Subcutaneous adipose tissue (tissue), 4 donors: ENCODE measurements around the gene LAMA3. TPM values are rescaled to one million over a fixed set of nuclear protein-coding genes. Genes with fewer than 3 reads are reported as not detected.

Source experiments
- total RNA-seq, 4 donors: library from RNA; depleted of rRNA; stranded (reverse); fragments of >200 nt; gene quantifications; one replicate each; pipeline ENCODE4 v1.1.0, GENCODE V29; 2016
- TF ChIP-seq, protein P1 (sequence below): fragments of 450-650 bp; IDR thresholded peaks from one replicate; pipeline ENCODE4 v1.5.1; 2016; ENCODE audit warnings: low read depth, mild to moderate bottlenecking, control low read depth, antibody characterized with exemption, moderate library complexity

The LAMA3 gene, protein sequence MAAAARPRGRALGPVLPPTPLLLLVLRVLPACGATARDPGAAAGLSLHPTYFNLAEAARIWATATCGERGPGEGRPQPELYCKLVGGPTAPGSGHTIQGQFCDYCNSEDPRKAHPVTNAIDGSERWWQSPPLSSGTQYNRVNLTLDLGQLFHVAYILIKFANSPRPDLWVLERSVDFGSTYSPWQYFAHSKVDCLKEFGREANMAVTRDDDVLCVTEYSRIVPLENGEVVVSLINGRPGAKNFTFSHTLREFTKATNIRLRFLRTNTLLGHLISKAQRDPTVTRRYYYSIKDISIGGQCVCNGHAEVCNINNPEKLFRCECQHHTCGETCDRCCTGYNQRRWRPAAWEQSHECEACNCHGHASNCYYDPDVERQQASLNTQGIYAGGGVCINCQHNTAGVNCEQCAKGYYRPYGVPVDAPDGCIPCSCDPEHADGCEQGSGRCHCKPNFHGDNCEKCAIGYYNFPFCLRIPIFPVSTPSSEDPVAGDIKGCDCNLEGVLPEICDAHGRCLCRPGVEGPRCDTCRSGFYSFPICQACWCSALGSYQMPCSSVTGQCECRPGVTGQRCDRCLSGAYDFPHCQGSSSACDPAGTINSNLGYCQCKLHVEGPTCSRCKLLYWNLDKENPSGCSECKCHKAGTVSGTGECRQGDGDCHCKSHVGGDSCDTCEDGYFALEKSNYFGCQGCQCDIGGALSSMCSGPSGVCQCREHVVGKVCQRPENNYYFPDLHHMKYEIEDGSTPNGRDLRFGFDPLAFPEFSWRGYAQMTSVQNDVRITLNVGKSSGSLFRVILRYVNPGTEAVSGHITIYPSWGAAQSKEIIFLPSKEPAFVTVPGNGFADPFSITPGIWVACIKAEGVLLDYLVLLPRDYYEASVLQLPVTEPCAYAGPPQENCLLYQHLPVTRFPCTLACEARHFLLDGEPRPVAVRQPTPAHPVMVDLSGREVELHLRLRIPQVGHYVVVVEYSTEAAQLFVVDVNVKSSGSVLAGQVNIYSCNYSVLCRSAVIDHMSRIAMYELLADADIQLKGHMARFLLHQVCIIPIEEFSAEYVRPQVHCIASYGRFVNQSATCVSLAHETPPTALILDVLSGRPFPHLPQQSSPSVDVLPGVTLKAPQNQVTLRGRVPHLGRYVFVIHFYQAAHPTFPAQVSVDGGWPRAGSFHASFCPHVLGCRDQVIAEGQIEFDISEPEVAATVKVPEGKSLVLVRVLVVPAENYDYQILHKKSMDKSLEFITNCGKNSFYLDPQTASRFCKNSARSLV (N-terminal part only)
- total RNA-seq: 10 to 100 TPM; 23.3 to 34.9 (median 28.4) TPM

DNA sequence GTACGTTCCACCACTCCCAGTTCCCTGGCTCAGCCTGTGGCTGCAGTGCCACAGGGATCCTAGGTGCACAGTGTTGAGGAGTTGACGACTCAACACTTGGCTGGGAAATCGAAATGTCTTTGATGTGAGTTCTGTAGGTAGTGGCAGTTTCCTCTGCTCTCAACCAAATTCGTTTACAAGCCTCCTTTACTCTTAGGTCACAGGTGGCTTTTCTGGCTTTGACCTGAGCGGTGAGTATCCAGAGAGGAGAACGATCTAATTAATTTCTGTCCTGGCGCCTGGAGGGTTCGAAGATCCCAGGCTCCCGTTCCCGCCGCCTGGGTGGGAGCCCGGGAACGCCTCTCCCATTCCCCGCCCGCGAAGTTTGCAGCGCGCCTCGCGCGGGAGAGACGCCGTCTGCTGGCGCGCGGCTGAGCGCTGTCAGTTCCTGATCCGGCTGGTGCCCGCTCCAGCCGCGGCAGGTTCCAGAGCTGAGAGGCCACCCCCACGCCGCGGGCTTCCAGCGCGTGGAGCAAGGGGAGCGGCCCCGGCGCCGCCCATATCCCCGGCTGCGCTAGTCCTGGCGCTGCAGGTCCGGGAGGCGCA, at the start of gene LAMA3:
Gene LAMA3 (plus strand): TSS at position 423 of the 585 bp plus-strand sequence. CDS start 231 bp downstream, outside the sequence.
- TF ChIP-seq, protein P1, sequence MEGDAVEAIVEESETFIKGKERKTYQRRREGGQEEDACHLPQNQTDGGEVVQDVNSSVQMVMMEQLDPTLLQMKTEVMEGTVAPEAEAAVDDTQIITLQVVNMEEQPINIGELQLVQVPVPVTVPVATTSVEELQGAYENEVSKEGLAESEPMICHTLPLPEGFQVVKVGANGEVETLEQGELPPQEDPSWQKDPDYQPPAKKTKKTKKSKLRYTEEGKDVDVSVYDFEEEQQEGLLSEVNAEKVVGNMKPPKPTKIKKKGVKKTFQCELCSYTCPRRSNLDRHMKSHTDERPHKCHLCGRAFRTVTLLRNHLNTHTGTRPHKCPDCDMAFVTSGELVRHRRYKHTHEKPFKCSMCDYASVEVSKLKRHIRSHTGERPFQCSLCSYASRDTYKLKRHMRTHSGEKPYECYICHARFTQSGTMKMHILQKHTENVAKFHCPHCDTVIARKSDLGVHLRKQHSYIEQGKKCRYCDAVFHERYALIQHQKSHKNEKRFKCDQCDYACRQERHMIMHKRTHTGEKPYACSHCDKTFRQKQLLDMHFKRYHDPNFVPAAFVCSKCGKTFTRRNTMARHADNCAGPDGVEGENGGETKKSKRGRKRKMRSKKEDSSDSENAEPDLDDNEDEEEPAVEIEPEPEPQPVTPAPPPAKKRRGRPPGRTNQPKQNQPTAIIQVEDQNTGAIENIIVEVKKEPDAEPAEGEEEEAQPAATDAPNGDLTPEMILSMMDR: no peak

DNA sequence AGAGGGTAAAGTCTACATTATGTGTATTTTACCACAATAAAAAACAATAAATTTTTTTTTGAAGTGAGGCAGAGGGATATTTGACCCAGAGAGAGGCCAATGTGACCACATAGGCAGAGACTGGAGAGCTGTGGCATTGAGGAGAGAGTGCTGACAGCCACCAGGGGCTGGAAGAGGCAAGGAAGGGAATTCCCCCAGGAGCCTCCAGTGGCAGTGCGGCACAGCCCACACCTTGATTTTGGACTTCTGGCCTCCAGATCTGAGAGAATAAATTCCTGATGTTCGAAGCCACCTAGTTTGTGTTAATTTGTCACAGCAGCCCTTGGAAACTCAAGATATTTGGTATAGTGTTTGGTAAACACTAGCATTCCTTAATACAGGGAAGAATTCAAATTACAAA, 49.2 kb upstream of the LAMA3 start:
- TF ChIP-seq, protein P1: no peak

DNA sequence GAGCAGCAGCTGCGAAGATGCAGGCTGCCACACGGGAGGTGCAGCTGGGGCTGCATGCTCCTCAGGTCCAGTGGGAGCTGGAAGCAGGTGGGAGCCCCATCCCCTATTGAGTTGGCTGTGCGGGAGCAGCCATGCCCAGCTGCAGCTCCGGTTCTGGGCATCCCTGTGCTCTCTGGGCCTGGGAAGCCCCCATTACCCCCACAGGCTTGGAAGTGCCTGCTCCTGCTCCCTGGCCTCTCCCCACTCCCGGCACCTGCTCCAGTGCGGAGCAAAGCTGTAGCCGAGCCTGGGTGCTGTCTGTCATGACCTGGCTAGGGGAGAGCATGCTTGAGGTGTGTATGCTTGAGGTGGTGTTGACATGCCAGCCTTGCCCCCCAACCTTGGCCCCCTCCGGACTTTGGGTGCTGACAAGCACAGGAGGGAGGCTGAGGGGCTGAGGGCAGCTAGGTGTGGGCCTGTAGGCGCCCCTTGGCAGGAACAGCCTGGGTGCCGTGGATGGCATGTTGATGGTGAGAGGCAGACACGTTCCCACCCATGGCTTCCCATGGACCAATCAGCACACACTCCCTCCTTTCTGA, 48.0 kb upstream of the LAMA3 start:
- TF ChIP-seq, protein P1: no peak

DNA sequence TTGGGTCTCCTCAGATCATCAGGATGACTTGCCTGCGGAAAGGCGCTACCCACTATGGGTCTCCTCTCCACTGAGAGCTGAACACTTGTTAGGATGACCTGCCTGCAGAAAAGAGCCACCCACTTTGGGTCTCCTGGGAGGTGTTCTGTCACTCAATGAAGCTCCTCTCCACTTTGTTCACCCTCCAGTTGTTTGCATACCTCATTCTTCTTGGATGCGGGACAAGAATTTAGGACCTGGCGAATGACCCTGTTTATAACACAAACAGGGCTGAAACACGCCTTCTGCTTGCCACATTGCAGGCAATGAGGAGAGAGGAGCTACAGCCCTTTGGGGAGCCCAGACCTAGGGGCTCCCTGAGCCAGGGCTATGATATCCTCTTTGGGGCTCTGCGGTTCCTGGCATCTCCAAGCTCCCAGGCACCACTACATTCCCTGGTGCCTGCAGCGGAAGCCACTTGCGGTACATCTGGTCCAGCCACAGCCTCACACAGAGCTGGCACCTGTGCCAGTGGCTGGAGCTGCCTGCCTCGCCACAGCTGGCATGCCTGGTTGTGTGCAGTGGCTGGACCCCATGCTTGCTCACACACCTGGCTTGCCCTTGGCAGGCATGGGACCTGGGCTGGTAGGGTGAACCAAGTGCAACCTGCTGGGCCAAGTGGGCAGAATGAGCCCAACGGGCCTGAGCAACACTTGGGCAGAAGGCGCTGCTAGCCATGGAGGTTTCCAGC, 47.2 kb upstream of the LAMA3 start:
- TF ChIP-seq, protein P1: no peak

DNA sequence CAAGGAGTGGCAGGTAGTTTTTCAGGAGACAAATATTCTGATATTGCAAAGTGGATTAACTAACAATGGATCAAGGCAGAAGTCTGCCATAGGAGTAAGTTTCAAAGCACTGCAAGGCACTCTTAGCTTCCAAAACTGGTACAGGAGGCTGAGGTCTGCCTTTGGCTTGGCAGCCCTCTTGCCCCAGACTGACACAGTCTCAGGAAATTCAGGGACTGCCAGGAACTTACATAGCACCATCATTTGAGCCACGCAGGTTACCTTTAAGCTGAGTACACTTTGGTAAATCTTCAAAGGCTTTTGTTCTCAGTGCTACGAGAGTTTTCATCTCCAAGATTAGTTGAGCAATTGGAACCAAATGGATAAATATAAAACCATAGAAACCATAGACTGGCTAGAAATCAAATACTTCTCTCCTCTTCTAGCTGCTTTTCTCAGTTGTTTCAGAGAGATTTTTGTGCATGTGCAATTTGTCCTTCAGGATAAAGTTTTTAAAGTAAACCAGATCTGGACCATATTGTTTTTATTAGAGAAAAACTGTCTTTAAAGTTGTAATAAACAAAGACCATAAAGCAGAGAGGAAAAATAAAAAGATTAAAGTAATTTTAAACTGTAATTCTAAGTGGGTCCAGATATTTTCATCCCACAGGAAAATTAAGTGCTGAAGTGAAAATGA, 45.3 kb upstream of the LAMA3 start:
- TF ChIP-seq, protein P1: no peak

DNA sequence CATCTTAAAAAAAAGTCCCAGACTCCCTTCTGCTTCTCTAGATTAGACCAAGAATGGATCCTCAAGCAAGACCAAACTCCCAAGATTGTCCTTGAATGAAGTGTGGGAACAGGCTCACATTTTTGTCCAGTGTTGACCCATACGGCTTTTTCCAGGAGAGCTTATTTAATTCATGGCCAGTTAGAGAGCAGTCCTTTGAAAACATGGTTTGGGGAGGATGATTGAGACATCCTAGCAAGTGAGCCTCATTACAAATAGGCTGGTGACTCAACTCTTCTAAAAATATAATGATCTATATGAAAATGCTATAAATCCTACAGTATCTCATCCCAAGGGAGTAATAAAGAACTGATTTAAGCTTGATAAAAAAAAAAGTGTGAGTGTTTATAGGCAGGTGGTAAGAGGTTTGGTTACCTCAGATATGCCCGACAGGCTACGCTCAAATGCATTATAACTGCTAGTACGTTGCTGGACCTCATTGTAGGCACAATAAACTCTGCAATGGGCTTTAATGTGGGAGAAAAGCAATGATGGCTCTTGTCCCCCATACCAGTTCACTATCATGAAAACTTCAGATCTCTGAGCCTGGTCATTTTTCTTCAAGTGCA, 43.6 kb upstream of the LAMA3 start:
- TF ChIP-seq, protein P1: no peak
